ENCODE results near the gene PIR.

PIR gene

GRCh38 chrX:15430584-15430983 lies 62.5 kb downstream of the PIR start:
- DNase-seq (ENCODE audit: low read depth): no peak
- TF ChIP-seq CTCF (conservative IDR thresholded peaks at IDR 0.05; ENCODE audit: low read depth, low read length): no peak
- no peak overlapping the region for H3K4me3 ChIP-seq (ENCODE audit: low read length)

DNA sequence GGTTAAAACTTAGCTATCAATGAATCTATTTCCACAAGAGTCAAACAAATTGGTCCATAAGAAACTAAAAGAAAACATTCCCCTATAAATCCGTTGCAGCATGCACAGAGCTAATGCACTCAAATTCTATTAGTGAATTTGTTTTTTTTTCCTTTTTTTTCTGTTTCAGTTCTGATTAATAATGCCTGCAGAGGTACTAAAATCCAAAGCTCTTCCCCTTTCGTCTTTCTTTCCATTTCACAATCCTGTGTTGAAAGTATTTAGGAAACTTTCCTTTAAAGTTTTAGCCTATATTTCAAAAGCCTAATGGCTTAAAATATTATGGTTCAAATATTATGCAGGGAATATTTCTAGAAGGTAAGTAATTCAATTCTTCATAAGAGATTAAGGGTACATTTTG lies 63.1 kb downstream of the PIR start:
- no peak overlapping the region for H3K4me3 ChIP-seq (ENCODE audit: low read length)
- DNase-seq (ENCODE audit: low read depth): no peak
- no peak for TF ChIP-seq CTCF (conservative IDR thresholded peaks at IDR 0.05; ENCODE audit: low read depth, low read length)

- no peak for DNase-seq (ENCODE audit: low read depth)
- H3K4me3 ChIP-seq (ENCODE audit: low read length): no peak overlapping the region
- no peak for TF ChIP-seq CTCF (conservative IDR thresholded peaks at IDR 0.05; ENCODE audit: low read depth, low read length)
Observed at GRCh38 chrX:15425024-15425423, 68.1 kb downstream of the PIR start.

- no peak for DNase-seq (ENCODE audit: low read depth)
Observed at GRCh38 chrX:15418707-15419181, 74.4 kb downstream of the PIR start.

GRCh38 chrX:15418041-15418706 lies 75.0 kb downstream of the PIR start:
- H3K4me3 ChIP-seq (ENCODE audit: low read length): no peak overlapping the region
- no peak for DNase-seq (ENCODE audit: low read depth)
- TF ChIP-seq CTCF (conservative IDR thresholded peaks at IDR 0.05; ENCODE audit: low read depth, low read length): no peak

More at GRCh38 chrX:15418707-15419181, 74.4 kb downstream of the PIR start:
- TF ChIP-seq CTCF (conservative IDR thresholded peaks at IDR 0.05; ENCODE audit: low read depth, low read length): no peak
- no peak overlapping the region for H3K4me3 ChIP-seq (ENCODE audit: low read length)

- TF ChIP-seq CTCF (conservative IDR thresholded peaks at IDR 0.05; ENCODE audit: low read depth, low read length): no peak
- H3K4me3 ChIP-seq (ENCODE audit: low read length): no peak overlapping the region
- DNase-seq (ENCODE audit: low read depth): no peak
Observed at GRCh38 chrX:15416133-15416993, 76.8 kb downstream of the PIR start.
